GM12878 (cell line): ENCODE data around the gene PRKACG. TPM values are rescaled to one million over a fixed set of nuclear protein-coding genes. Genes with fewer than 3 reads are reported as not detected.

ENCODE experiments used
- MEF2B ChIP-seq: fragments of 450-650 bp; IDR thresholded peaks from 2 replicates; pipeline ENCODE4 v1.6.1; 2018; ENCODE audit warnings: mild to moderate bottlenecking, moderate library complexity; ENCODE audit not compliant: partially characterized antibody, poor library complexity, severe bottlenecking
- TCF7 ChIP-seq: IDR thresholded peaks from 2 replicates; pipeline ENCODE4 v1.6.1; 2014; ENCODE audit warnings: antibody characterized with exemption, borderline replicate concordance
- ZNF384 ChIP-seq: IDR thresholded peaks from 2 replicates; pipeline ENCODE4 v1.6.1; 2012; ENCODE audit warnings: low read depth, mild to moderate bottlenecking, low read length, improper control_type of control experiment, borderline replicate concordance
- polyA plus RNA-seq, 11 experiments: library from polyadenylated mRNA; depleted of rRNA in 4 of 11; unstranded in 6 of 11; stranded (reverse) in 5 of 11; fragments of >200 nt; fragmentation: Nextera tagmentation in 4 of 11; fragmentation: Illumina TruSeq in 1 of 11; extraction: Ambion mirVana in 4 of 11; extraction: Trizol in 1 of 11; gene quantifications; 1 replicate in 1 of 11; 2 replicates in 10 of 11; pipeline versions ENCODE4 v1.2.1 to v1.2.3, GENCODE V29; 2011 to 2016; ENCODE audit warnings: inconsistent platforms in 2 of 11, missing spikeins in 2 of 11, low read depth in 1 of 11
- total RNA-seq, 4 experiments: library from RNA; depleted of rRNA in 3 of 4; stranded (reverse); fragments of >200 nt in 3 of 4; fragmentation: Illumina TruSeq in 1 of 4; extraction: Trizol in 1 of 4; gene quantifications; 2 replicates each; pipeline versions ENCODE4 v1.2.1 to v1.2.3, GENCODE V29; 2013 to 2021
- TF ChIP-seq, protein P1 (sequence below): fragments of 450-650 bp; IDR thresholded peaks from 2 replicates; pipeline ENCODE4 v1.6.1; 2017; ENCODE audit warnings: low read depth, mild to moderate bottlenecking, moderate library complexity
- TF ChIP-seq, protein P2 (sequence below): fragments of 450-650 bp; conservative IDR thresholded peaks from 2 replicates; pipeline ENCODE4 v1.6.1; 2017; ENCODE audit warnings: mild to moderate bottlenecking, moderate library complexity
- TF ChIP-seq, protein P3 (sequence below): fragments of 450-650 bp; IDR thresholded peaks from 2 replicates; pipeline ENCODE4 v1.6.1; 2017; ENCODE audit warnings: mild to moderate bottlenecking, moderate library complexity
- TF ChIP-seq, protein P4 (sequence below): fragments of 450-650 bp; IDR thresholded peaks from 2 replicates; pipeline ENCODE4 v1.6.1; 2017; ENCODE audit warnings: mild to moderate bottlenecking, low read depth, inconsistent platforms; ENCODE audit not compliant: poor library complexity, severe bottlenecking

The PRKACG gene
- total and polyA plus RNA-seq, 10 of the 15 experiments (the other 5 are each of a cell fraction or from before 2014, with no cell fraction given) = not detected

DNA sequence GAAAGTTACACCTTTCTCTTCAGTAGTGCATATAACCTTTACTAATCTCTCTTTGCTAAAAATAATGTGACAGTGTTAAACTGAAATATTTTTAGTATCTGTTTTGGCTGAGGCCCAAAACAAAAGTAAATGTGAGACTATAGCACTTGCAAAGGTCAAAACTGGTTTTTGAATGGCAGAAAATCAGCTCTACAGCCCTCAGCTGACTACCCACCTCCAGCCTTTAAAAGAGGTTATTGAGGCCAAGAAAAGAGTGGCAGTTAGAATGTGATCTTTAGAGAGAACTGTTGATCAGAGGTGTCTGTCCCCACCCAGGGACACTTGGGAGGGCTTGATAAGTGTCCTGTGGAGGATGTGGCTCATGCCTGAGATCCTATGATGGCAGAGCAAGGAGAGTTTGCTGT is 30.9 kb downstream of the PRKACG start (continued):
- TF ChIP-seq ZNF384 (peak; percentile 24; the same call in 1 of the 2 replicates), TCF7 (no peak), MEF2B (peak; percentile 90)
- TF ChIP-seq, protein P1, sequence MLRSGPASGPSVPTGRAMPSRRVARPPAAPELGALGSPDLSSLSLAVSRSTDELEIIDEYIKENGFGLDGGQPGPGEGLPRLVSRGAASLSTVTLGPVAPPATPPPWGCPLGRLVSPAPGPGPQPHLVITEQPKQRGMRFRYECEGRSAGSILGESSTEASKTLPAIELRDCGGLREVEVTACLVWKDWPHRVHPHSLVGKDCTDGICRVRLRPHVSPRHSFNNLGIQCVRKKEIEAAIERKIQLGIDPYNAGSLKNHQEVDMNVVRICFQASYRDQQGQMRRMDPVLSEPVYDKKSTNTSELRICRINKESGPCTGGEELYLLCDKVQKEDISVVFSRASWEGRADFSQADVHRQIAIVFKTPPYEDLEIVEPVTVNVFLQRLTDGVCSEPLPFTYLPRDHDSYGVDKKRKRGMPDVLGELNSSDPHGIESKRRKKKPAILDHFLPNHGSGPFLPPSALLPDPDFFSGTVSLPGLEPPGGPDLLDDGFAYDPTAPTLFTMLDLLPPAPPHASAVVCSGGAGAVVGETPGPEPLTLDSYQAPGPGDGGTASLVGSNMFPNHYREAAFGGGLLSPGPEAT = peak; percentile 40; the same call in 1 of the 2 replicates
- TF ChIP-seq, protein P2, sequence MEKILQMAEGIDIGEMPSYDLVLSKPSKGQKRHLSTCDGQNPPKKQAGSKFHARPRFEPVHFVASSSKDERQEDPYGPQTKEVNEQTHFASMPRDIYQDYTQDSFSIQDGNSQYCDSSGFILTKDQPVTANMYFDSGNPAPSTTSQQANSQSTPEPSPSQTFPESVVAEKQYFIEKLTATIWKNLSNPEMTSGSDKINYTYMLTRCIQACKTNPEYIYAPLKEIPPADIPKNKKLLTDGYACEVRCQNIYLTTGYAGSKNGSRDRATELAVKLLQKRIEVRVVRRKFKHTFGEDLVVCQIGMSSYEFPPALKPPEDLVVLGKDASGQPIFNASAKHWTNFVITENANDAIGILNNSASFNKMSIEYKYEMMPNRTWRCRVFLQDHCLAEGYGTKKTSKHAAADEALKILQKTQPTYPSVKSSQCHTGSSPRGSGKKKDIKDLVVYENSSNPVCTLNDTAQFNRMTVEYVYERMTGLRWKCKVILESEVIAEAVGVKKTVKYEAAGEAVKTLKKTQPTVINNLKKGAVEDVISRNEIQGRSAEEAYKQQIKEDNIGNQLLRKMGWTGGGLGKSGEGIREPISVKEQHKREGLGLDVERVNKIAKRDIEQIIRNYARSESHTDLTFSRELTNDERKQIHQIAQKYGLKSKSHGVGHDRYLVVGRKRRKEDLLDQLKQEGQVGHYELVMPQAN = no peak
- TF ChIP-seq, protein P3, sequence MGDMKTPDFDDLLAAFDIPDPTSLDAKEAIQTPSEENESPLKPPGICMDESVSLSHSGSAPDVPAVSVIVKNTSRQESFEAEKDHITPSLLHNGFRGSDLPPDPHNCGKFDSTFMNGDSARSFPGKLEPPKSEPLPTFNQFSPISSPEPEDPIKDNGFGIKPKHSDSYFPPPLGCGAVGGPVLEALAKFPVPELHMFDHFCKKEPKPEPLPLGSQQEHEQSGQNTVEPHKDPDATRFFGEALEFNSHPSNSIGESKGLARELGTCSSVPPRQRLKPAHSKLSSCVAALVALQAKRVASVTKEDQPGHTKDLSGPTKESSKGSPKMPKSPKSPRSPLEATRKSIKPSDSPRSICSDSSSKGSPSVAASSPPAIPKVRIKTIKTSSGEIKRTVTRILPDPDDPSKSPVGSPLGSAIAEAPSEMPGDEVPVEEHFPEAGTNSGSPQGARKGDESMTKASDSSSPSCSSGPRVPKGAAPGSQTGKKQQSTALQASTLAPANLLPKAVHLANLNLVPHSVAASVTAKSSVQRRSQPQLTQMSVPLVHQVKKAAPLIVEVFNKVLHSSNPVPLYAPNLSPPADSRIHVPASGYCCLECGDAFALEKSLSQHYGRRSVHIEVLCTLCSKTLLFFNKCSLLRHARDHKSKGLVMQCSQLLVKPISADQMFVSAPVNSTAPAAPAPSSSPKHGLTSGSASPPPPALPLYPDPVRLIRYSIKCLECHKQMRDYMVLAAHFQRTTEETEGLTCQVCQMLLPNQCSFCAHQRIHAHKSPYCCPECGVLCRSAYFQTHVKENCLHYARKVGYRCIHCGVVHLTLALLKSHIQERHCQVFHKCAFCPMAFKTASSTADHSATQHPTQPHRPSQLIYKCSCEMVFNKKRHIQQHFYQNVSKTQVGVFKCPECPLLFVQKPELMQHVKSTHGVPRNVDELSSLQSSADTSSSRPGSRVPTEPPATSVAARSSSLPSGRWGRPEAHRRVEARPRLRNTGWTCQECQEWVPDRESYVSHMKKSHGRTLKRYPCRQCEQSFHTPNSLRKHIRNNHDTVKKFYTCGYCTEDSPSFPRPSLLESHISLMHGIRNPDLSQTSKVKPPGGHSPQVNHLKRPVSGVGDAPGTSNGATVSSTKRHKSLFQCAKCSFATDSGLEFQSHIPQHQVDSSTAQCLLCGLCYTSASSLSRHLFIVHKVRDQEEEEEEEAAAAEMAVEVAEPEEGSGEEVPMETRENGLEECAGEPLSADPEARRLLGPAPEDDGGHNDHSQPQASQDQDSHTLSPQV = 0 out of 2 replicates have a peak, but pooled peaks have one; percentile 41
- TF ChIP-seq, protein P4, sequence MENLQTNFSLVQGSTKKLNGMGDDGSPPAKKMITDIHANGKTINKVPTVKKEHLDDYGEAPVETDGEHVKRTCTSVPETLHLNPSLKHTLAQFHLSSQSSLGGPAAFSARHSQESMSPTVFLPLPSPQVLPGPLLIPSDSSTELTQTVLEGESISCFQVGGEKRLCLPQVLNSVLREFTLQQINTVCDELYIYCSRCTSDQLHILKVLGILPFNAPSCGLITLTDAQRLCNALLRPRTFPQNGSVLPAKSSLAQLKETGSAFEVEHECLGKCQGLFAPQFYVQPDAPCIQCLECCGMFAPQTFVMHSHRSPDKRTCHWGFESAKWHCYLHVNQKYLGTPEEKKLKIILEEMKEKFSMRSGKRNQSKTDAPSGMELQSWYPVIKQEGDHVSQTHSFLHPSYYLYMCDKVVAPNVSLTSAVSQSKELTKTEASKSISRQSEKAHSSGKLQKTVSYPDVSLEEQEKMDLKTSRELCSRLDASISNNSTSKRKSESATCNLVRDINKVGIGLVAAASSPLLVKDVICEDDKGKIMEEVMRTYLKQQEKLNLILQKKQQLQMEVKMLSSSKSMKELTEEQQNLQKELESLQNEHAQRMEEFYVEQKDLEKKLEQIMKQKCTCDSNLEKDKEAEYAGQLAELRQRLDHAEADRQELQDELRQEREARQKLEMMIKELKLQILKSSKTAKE = peak; percentile 63
